K562 (cell line): ENCODE measurements around the gene ITIH3.

Source experiments
- BHLHE40 ChIP-seq: IDR thresholded peaks from 2 replicates; pipeline ENCODE4 v1.6.1; 2011; ENCODE audit warnings: low read length, improper control_type of control experiment
- CTCF ChIP-seq, 3 experiments: IDR thresholded peaks in 2 of 3; conservative IDR thresholded peaks in 1 of 3; 2 replicates each; pipeline ENCODE4 v1.5.1; 2011 to 2012; ENCODE audit warnings: low read length in 3 of 3, mild to moderate bottlenecking in 3 of 3, control low read depth in 2 of 3, improper control_type of control experiment in 1 of 3, inconsistent platforms in 1 of 3, low read depth in 1 of 3, mixed read lengths in 1 of 3, moderate library complexity in 1 of 3; ENCODE audit not compliant: insufficient read depth in 2 of 3
- GTF2F1 ChIP-seq: IDR thresholded peaks from 2 replicates; pipeline ENCODE4 v1.6.1; 2011; ENCODE audit warnings: low read depth, low read length, improper control_type of control experiment
- XRCC5 ChIP-seq: fragments of 200-400 bp; formaldehyde crosslinking; IDR thresholded peaks from 2 replicates; pipeline ENCODE4 v1.6.1; 2017; ENCODE audit warnings: low read depth, mild to moderate bottlenecking, low read length
- ZC3H8 ChIP-seq: fragments of 450-650 bp; IDR thresholded peaks from 2 replicates; pipeline ENCODE4 v1.6.1; 2017

GRCh38 chr3:52782412-52783210, 12.0 kb upstream of the ITIH3 start:
- TF ChIP-seq XRCC5 (no peak), BHLHE40 (no peak), GTF2F1 (no peak), CTCF (IDR thresholded peaks at IDR 0.05 in 2 of 3, conservative IDR thresholded peaks at IDR 0.05 in 1 of 3; ENCODE audit: insufficient read depth in 2 of 3, low read depth in 1 of 3, low read length in 3 of 3) (no peak), ZC3H8 (no peak)
